GM18508 (cell line): ENCODE measurements around the gene PLEKHG2.
"Not testable (repeated sequence)": the region's sequence is repeated elsewhere in the genome, so short reads cannot be mapped to it uniquely, and the experiment has no call there.

ENCODE experiments used
- ATAC-seq: cut with Tn5 transposase; IDR thresholded peaks from one replicate; pipeline ENCODE4 v1.9.1; 2021; ENCODE audit warnings: moderate number of reproducible peaks; ENCODE audit not compliant: insufficient read depth, unreplicated experiment

Gene PLEKHG2

GRCh38 chr19:39412100-39412866 is at the start of gene PLEKHG2:
Gene PLEKHG2 (plus strand): TSS chr19:39412669. CDS start chr19:39414087, 1,418 bp downstream.
- ATAC-seq = peak; percentile 45

- ATAC-seq = no peak
Observed at GRCh38 chr19:39362682-39363657, 49.5 kb upstream of the PLEKHG2 start.

- no peak for ATAC-seq
Observed at GRCh38 chr19:39363901-39364457, 48.5 kb upstream of the PLEKHG2 start.

- ATAC-seq = no peak
Observed at GRCh38 chr19:39365531-39365930, 46.9 kb upstream of the PLEKHG2 start.

- no peak for ATAC-seq
Observed at GRCh38 chr19:39369200-39369599, 43.3 kb upstream of the PLEKHG2 start.

- ATAC-seq = no peak
Observed at GRCh38 chr19:39370735-39371134, 41.7 kb upstream of the PLEKHG2 start.

- ATAC-seq = no peak
Observed at GRCh38 chr19:39372047-39372802, 40.2 kb upstream of the PLEKHG2 start.

GRCh38 chr19:39372941-39373340 is 39.5 kb upstream of the PLEKHG2 start:
- no peak for ATAC-seq

GRCh38 chr19:39375929-39376328 is 36.5 kb upstream of the PLEKHG2 start:
- ATAC-seq = no peak

GRCh38 chr19:39377373-39378362 is 34.8 kb upstream of the PLEKHG2 start:
- no peak for ATAC-seq

GRCh38 chr19:39379366-39379765 is 33.1 kb upstream of the PLEKHG2 start:
- not testable (repeated sequence) for ATAC-seq

- ATAC-seq = no peak
Observed at GRCh38 chr19:39379865-39380396, 32.5 kb upstream of the PLEKHG2 start.

- ATAC-seq = no peak
Observed at GRCh38 chr19:39380521-39381502, 31.7 kb upstream of the PLEKHG2 start.

GRCh38 chr19:39381910-39382611 is 30.4 kb upstream of the PLEKHG2 start:
- ATAC-seq = no peak

GRCh38 chr19:39382991-39383828 is 29.3 kb upstream of the PLEKHG2 start:
- no peak for ATAC-seq
